ENCODE results near the gene DLD.

The DLD gene

GRCh38 chr7:107902381-107902780 is 11.4 kb downstream of the DLD start:
- Histone ChIP-seq H3K27me3 (ENCODE audit: insufficient read depth, low read length, poor library complexity) (no peaks in the 10 kb centered on the region), H3K27ac (ENCODE audit: low read length) (no peak overlapping the region), H3K9ac (ENCODE audit: low read depth, low read length) (no peak overlapping the region), H2AFZ (ENCODE audit: low read depth, low read length) (no peak overlapping the region), H3K36me3 (ENCODE audit: insufficient read depth, low read length) (peaks cover 75% of the 10 kb centered on the region), H3K9me3 (ENCODE audit: insufficient read depth, low read length, severe bottlenecking) (no peaks in the 10 kb centered on the region), H3K79me2 (ENCODE audit: insufficient read depth, low read length) (peaks cover 48% of the 10 kb centered on the region), H3K4me2 (ENCODE audit: insufficient read depth, low read length) (no peak overlapping the region), H3K4me3 (ENCODE audit: low read depth in 1 of 2, low read length in 2 of 2) (no peak overlapping the region), H3K4me1 (ENCODE audit: insufficient read depth, low read length) (no peaks in the 10 kb centered on the region), H4K20me1 (ENCODE audit: insufficient read depth, low read length) (peaks cover 8% of the 10 kb centered on the region; the same call in 1 of the 2 replicates)
- ATAC-seq (ENCODE audit: insufficient read depth, low read depth) (no peak), DNase-seq (no peak)
- TF ChIP-seq, protein P1, sequence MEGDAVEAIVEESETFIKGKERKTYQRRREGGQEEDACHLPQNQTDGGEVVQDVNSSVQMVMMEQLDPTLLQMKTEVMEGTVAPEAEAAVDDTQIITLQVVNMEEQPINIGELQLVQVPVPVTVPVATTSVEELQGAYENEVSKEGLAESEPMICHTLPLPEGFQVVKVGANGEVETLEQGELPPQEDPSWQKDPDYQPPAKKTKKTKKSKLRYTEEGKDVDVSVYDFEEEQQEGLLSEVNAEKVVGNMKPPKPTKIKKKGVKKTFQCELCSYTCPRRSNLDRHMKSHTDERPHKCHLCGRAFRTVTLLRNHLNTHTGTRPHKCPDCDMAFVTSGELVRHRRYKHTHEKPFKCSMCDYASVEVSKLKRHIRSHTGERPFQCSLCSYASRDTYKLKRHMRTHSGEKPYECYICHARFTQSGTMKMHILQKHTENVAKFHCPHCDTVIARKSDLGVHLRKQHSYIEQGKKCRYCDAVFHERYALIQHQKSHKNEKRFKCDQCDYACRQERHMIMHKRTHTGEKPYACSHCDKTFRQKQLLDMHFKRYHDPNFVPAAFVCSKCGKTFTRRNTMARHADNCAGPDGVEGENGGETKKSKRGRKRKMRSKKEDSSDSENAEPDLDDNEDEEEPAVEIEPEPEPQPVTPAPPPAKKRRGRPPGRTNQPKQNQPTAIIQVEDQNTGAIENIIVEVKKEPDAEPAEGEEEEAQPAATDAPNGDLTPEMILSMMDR (IDR thresholded peaks at IDR 0.05; ENCODE audit: borderline replicate concordance, extremely low read depth, low read length, poor library complexity, severe bottlenecking): no peak
- no peak for TF ChIP-seq EZH2 (IDR thresholded peaks at IDR 0.05; ENCODE audit: borderline replicate concordance, low read depth, low read length, severe bottlenecking)

DNA sequence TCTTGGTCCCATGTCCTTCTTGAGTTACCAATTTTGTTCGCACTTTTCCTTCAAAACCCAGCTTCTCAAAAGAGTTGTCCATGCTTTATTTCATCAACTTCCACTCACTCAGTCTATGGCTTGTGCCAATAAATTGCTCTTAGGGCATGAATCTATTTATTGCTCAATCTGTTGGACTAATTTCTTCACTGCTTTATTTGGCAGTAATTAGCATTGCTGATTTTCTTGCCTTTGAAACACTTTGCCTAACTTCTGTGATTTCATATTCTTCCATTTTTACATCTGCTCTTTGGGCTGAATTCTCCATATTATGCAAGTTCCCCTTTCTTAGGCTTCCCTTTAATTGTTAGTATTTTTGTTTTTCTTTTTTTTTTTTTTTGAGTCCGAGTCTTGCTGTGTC is 16.8 kb downstream of the DLD start:
- Histone ChIP-seq H3K9me3 (ENCODE audit: insufficient read depth, low read length, severe bottlenecking) (no peaks in the 10 kb centered on the region), H3K27me3 (ENCODE audit: insufficient read depth, low read length, poor library complexity) (no peaks in the 10 kb centered on the region), H3K4me1 (ENCODE audit: insufficient read depth, low read length) (no peaks in the 10 kb centered on the region), H3K79me2 (ENCODE audit: insufficient read depth, low read length) (peaks cover 14% of the 10 kb centered on the region), H3K9ac (ENCODE audit: low read depth, low read length) (no peak overlapping the region), H4K20me1 (ENCODE audit: insufficient read depth, low read length) (no peaks in the 10 kb centered on the region), H3K4me3 (ENCODE audit: low read depth in 1 of 2, low read length in 2 of 2) (no peak overlapping the region), H2AFZ (ENCODE audit: low read depth, low read length) (no peak overlapping the region), H3K4me2 (ENCODE audit: insufficient read depth, low read length) (no peak overlapping the region), H3K36me3 (ENCODE audit: insufficient read depth, low read length) (peaks cover 92% of the 10 kb centered on the region), H3K27ac (ENCODE audit: low read length) (no peak overlapping the region)
- DNase-seq (no peak), ATAC-seq (ENCODE audit: insufficient read depth, low read depth) (no peak)
- TF ChIP-seq, protein P1 (IDR thresholded peaks at IDR 0.05; ENCODE audit: borderline replicate concordance, extremely low read depth, low read length, poor library complexity, severe bottlenecking): no peak
- no peak for TF ChIP-seq EZH2 (IDR thresholded peaks at IDR 0.05; ENCODE audit: borderline replicate concordance, low read depth, low read length, severe bottlenecking)

DNA sequence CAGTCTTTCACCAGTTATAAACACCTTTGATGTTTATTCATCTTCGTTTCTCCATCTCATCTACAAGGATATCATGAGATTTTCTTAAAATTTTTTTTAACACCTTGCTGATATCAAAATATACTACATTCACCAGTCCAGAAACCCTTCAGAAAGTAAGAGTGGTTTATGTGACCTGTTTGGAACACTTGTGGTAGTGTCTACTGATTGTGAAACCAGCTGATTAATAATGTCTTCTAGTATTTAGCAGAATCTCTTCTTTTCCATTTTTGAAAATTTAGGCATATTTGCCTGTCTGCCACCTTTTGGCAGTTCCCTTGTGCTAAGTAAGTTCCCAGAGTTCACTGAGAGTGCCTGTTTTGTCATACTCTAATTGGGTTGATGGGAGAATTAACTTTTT is 18.5 kb downstream of the DLD start:
- H3K9ac ChIP-seq (ENCODE audit: low read depth, low read length): no peak overlapping the region
- H3K27ac ChIP-seq (ENCODE audit: low read length): no peak overlapping the region
- no peak for ATAC-seq (ENCODE audit: insufficient read depth, low read depth)
- no peaks in the 10 kb centered on the region; the same call in 1 of the 2 replicates for H4K20me1 ChIP-seq (ENCODE audit: insufficient read depth, low read length)
- H3K79me2 ChIP-seq (ENCODE audit: insufficient read depth, low read length): peaks cover 27% of the 10 kb centered on the region
- H3K36me3 ChIP-seq (ENCODE audit: insufficient read depth, low read length): peaks cover 87% of the 10 kb centered on the region
- no peak overlapping the region for H3K4me2 ChIP-seq (ENCODE audit: insufficient read depth, low read length)
- H3K4me1 ChIP-seq (ENCODE audit: insufficient read depth, low read length): no peaks in the 10 kb centered on the region
- no peaks in the 10 kb centered on the region for H3K27me3 ChIP-seq (ENCODE audit: insufficient read depth, low read length, poor library complexity)
- no peak overlapping the region for H3K4me3 ChIP-seq (ENCODE audit: low read depth in 1 of 2, low read length in 2 of 2)
- no peak for DNase-seq
- no peak overlapping the region for H2AFZ ChIP-seq (ENCODE audit: low read depth, low read length)
- TF ChIP-seq, protein P1 (IDR thresholded peaks at IDR 0.05; ENCODE audit: borderline replicate concordance, extremely low read depth, low read length, poor library complexity, severe bottlenecking): no peak
- no peak for TF ChIP-seq EZH2 (IDR thresholded peaks at IDR 0.05; ENCODE audit: borderline replicate concordance, low read depth, low read length, severe bottlenecking)
- no peaks in the 10 kb centered on the region for H3K9me3 ChIP-seq (ENCODE audit: insufficient read depth, low read length, severe bottlenecking)

DNA sequence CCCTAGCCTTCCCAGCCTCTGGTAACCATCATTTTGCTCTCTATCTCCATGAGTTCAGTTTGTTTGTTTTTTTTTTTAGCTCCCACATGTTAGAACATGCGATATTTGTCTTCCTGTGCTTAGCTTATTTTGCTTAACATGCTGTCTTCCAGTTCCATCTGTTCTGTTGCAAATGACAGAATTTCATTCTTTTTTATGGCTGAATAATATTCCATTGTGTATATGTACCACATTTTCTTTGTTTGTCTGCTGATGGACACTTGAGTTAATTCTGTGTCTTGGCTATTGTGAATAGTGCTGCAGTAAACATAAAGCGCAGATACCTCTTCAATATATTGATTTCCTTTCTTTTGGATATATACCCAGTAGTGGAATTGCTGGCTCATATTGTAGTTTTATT is 21.0 kb downstream of the DLD start:
- no peak overlapping the region for H3K4me2 ChIP-seq (ENCODE audit: insufficient read depth, low read length)
- TF ChIP-seq, protein P1 (IDR thresholded peaks at IDR 0.05; ENCODE audit: borderline replicate concordance, extremely low read depth, low read length, poor library complexity, severe bottlenecking): no peak
- TF ChIP-seq EZH2 (IDR thresholded peaks at IDR 0.05; ENCODE audit: borderline replicate concordance, low read depth, low read length, severe bottlenecking): no peak

More for the DNA sequence above, 21.0 kb downstream of the DLD start:
- H2AFZ ChIP-seq (ENCODE audit: low read depth, low read length): no peak overlapping the region
- H3K79me2 ChIP-seq (ENCODE audit: insufficient read depth, low read length): peaks cover 29% of the 10 kb centered on the region
- H3K4me3 ChIP-seq (ENCODE audit: low read depth in 1 of 2, low read length in 2 of 2): no peak overlapping the region
- no peaks in the 10 kb centered on the region for H3K9me3 ChIP-seq (ENCODE audit: insufficient read depth, low read length, severe bottlenecking)
- no peaks in the 10 kb centered on the region for H3K27me3 ChIP-seq (ENCODE audit: insufficient read depth, low read length, poor library complexity)
- no peak for DNase-seq
- peaks cover 3% of the 10 kb centered on the region; the same call in 1 of the 2 replicates for H4K20me1 ChIP-seq (ENCODE audit: insufficient read depth, low read length)
- H3K4me1 ChIP-seq (ENCODE audit: insufficient read depth, low read length): no peaks in the 10 kb centered on the region
- no peak overlapping the region for H3K27ac ChIP-seq (ENCODE audit: low read length)
- peaks cover 83% of the 10 kb centered on the region for H3K36me3 ChIP-seq (ENCODE audit: insufficient read depth, low read length)
- no peak for ATAC-seq (ENCODE audit: insufficient read depth, low read depth)
- H3K9ac ChIP-seq (ENCODE audit: low read depth, low read length): no peak overlapping the region

Data from DND-41 (cell line).